Stimulated activated CD4-positive, alpha-beta T cell treated with anti-CD3 and anti-CD28 coated beads, Interleukin-4, amount 100 ng/mL, for 48 hours (primary cell): ENCODE data around the gene MFN1.

ENCODE experiments used
- DNase-seq, 2 donors: peaks; one replicate each; pipeline ENCODE4 v3.0.0-alpha.2; 2020; ENCODE audit warnings: low read depth in 2 of 2

Gene MFN1

DNA sequence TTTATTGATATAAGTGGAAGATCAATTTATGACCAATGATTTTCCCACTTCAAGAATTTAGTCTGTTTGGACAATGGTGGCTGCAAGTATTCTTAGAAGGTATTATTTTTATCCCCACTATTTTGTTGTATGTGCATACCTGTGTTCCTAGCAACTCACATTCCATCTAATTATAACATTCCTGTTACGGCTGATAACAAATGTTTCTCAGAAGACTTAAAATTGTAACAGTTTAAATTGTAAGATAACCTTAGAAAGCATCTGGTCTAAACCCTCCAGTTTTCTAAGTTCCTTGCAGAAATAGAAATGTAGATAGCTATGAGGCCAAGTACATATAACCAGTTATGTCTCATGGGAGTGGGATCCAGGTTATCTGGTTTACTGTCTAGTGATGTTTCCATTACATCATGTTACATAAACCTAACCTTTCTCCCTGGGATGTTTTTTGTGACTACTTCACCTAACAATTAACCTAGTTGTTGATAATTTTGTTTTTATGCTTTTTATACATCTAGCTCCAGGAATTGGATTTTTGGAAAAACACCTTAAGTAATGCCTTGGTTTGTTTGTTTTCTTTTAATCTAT, 11.1 kb upstream of the MFN1 start:
- no peak for DNase-seq

DNA sequence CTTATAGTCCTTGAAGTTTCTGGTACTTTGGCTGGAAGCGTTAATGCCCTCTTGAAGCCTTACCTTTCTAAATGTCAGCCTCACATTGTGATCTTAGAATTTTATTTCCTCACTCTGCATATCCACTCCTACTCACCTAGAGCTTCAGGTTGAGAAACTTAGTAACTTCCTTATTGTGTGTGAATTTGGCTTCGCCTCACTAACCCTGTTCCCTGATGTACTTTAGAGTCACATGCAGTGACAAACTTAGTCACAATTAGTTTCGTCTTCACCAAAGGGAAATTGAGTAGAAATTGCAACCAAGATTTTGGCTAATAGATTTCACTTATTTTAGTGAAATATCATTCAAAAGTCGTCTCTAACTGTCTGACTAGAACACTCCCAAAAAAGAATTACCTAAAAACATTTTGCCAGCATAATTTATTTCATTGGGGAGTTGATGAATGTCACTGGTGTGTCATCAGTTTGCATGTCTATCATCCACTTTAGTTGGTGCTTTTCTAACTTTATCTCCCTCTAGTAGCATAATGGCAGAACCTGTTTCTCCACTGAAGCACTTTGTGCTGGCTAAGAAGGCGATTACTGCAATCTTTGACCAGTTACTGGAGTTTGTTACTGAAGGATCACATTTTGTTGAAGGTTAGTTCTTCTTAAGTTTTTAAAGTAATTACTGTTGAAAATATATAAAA, 960 bp downstream of the MFN1 start:
- no peak for DNase-seq

DNA sequence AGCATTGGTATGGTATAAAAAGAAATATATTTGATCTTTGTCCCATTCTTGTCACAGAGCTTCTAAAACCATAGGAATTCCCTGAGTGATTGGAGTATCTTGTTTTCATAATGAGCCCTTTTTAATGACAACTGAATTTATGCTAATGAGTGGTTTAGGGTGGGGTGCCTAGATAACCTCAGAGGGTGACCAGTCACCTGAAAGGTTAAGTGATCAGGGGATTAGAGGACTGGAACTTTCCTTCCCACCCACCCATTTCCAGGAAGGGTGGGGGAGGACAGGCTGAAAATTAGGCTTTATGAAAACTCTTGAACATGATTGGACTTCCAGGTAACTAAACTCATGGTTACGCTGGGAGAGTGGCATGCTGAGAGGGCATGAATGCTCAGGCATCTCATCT, 8.5 kb downstream of the MFN1 start:
- DNase-seq, result no peak

DNA sequence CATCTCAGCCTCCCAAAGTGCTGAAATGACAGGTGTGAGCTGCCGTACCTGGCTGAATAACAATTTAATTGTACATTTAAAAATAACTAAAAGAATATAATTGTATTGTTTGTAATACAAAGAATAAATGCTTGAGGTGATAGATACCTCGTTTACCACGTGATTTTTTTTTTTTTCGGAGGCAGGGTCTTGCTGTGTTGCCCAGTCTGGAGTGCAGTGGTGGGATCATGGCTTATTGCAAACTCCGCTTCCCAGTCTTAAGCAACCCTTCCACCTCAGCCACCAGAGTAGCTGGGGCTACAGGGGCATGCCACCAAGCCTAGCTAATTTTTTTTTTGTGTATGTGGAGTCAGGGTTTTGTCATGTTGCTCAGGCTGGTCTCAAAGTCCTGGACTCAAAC, 15.8 kb downstream of the MFN1 start:
- no peak for DNase-seq

DNA sequence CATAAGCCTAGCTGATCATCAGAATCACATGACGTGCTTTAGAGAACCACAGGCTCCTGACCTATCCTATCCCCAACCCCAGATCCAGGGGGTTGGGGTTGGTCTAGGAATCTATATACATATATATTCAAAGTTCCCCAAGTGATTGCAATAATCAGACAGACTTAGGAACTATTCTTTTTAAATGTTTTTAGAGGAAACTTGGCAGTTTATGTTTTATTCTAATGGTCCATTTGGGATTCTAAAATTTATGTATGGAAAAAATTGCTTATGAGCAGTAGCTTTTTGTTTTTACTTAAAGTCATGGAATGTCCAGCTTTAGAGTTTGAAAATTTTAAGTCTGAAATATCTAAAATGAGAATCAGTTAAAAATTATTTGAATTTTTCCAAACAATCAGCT, 22.1 kb downstream of the MFN1 start:
- DNase-seq, result no peak

DNA sequence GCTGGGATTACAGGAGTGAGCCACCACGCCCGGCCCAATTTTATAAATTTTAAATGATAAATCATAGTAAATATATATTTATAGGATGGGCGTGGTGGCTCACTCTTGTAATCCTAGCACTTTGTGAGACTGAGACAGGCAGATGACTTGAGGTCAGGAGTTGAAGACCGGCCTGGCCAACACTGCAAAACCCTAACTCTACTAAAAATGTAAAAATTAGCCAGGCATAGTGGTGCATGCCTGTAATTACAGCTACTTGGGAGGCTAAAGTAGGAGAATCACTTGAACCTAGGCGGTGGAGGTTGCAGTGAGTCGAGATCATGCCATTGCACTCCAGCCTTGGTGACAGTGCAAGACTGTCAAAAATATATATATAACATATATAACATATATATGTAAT, 26.4 kb downstream of the MFN1 start:
- no peak for DNase-seq

DNA sequence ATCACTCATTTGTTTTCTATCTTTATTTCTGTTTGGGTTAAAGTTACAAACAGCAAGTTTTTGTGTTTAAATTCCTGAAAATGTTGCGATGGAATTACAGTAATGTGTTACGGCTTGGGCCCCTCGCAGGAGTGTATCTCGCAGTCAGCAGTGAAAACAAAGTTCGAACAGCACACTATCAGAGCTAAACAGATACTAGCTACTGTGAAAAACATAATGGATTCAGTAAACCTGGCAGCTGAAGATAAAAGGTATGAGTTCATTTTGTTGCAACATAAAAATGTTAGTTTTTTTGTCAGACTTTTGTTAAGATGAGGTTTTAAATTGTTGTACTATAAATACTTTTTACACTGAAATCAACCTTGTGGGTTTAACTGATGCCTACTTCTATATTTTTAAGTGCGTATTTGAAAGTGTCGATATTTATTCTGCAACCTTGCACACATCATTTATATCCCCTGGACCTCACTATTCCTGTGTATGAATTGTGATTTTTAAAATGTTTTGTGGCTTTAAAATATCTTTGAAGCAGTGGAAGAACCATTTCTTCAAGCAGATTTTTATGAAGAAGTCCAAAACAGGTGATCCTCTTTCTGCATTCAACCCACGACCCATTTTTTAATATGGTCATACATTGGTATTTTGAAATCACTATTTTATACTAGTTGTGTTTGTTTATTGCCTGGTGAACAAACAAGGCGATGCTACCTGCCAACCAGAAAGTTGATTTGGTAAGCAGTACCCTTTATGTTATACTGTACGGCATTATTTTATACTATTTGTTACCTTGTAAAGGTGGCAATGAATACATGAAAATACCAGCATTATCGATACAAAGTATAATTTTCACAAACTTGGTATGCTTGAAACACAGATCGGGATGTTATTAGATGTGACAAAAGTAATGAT, 27.8 kb downstream of the MFN1 start:
- no peak for DNase-seq

DNA sequence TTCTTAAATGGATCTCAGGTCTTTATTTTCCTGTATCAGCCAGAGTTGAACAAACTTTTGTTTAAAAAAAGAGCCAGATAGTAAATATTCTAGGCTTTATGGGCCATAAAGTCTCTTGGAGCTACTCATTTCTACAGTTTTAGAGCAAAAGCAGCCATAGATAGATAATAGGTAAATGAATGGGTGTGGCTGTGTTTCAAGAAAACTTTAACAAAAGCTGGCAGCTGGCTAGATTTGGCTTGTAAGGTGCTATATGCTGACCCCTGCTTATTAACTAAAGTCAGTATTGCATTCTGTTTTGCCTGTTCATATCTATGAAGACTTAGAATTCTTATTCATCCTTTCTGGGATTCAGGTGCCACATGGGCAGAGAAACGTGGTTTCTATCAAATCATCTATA, 29.0 kb downstream of the MFN1 start:
- DNase-seq, result no peak

DNA sequence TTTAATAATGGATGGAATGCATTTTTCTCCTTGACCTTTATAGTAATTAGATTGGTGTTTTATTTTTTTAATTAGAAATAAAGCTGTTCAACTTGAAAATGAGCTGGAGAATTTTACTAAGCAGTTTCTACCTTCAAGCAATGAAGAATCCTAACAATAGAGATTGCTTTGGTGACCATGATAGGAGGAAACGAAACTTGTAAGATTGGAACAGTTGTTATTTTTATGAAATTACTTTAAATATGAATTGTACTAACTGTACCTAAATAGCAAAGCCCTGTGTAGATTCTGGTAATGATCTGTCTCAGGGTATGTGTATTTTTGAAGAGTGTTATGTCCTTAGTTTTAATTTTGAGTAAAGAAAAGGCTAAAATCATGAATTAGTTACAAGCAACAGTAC, 44.4 kb downstream of the MFN1 start:
- DNase-seq, result no peak

DNA sequence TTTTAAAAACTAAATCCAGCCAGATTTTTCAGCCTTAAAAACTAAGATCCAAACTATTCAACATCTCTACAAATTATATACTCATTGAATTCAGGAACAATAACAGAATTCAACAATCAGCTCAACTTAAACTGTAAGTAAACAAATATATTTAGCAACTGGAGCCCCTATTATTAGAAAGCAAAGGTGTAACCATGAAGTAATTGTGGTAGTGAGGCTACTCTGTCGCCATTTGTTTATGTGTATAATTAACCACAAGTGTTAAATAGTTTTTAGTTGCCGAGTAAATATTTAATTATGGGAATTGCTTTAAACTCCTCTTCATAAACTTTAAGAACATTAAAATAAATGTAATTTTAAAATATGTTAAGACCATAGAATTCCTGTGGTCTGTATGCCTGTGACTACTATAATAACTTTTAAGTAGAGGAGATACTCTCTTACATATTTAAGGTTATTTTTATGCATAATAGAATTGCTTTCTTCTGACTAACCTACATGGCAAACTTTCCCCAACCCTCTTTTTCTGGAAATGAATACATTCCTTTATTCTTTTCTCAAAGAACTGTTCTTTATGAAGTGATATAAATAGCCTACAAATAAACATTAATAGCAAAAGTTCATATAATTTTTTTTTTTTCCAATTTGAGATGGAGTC, 51.2 kb downstream of the MFN1 start:
- DNase-seq, result no peak

DNA sequence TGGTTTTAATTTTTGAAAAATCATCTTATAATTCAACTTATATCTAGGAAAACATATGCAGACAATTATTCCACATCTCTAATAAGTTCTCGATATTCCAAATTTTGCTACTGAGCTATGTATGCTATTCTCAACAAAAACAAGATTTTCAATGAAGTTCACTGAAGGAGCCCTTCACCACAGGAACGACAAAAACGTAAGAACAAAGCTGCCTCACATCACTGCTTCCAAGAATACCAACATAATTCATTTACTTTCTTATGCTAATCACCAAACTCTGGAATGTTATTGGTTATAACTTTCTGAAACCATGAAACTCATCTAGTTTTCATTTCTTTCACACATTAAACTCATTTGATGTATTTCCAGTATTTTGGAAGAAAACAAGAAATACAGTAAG, 54.1 kb downstream of the MFN1 start:
- no peak for DNase-seq

DNA sequence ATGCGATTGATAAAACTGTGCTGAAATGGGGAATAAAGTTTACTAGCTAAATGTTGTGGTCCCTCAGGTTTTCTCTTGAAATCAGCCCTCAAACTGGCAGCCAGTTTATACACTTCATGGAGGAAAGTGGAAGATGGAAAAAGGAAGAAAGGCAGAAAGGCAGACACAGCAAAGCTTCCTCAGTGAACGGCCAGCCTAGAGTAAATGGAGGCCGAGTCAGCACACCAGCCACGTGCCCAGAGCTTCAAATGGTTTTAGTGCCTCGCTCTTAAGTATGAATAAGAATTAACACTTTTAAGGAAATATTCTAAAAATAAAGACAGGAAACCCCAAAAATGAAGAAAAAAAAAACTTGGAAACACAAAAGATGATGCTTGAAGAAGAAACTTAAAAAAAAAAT, 55.5 kb downstream of the MFN1 start:
- DNase-seq, result no peak

DNA sequence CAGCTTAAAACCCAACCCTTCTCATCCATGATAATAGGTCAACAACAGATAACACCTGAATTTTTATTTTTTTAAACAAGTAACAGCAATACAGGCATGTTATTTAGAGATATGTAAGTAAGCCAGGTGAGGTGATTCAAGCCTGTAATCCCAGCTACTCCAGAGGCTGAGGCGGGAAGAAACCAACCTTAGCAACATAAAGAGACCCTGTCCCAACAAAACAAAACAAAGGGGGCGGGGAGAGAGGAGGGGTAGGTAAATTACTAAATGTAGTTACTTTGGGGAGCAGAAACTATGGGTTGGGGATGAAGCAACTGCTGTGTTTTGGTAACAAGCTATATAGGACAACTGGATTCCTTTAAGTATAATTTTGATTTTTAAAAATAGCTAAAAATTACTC, 56.8 kb downstream of the MFN1 start:
- no peak for DNase-seq

DNA sequence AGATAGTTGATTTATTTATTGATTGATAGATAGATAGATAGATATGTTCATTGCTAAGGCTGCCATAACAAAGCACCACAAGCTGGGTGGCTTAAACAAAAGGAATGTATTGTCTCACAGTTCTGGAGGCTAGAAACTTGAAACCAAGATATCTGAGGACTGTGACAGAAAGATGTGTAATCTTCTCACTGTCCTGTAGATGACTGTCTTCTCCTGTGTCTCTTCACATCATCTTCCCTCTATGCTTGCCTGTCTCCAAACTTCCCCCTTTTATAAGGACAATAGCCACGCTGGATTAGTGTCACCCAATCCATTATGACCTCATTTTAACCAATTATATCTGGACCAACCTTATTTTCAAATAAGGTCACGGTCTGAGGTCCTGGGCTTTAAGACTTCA, 62.8 kb downstream of the MFN1 start:
- no peak for DNase-seq

DNA sequence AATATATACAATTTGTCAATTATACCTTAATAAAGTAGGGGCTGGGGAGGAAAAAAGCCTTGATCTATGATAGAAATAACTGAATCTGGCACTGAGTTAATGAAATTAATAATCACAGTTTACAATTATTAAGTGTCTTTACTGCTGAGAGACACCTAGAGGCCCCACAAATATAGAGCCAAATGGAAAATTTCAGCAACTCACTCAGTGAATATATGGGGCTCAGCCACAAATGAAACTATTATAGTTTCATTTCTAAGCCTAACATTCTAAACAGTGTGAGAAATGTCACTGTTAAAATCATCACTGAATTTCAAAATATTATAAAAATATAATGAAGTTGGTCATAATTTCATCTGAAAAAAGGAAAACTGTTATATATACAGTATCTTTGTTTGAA, 63.5 kb downstream of the MFN1 start:
- DNase-seq, result no peak

DNA sequence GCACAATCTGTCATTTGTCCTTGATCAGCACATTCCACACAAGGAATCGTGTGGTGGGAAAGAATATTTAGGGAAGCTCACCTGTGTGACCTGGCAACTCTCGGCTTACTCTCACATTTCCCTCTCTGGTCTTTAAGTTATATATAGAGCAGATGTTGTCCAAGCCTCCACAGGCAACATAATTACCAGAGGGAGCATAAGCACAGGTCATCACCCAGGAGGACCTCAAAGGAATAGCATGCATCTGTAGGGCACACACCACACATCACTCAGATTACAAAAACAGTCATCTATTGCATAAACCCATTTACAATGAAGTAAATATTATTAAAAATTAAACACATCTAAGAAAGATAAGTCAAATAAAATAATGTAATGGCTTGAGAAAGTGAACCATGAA, 67.3 kb downstream of the MFN1 start:
- DNase-seq, result no peak

DNA sequence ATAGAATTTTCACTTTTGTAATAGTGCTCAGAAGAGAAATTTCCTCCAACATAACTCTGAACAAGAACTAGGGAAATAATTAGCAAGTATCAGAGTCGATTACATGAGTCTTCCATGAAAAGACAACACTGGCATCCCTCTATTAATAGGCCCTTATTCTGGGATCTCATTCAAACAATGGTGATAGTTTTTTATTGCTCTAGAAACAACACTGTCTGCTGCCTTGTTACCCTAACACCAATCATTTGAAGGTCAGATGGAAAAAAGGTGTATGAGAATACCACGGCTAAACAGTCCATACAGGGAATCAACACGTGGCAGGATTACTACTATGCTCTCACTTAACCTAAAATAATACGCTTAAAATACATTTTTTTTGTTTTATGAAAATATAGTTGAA, 67.9 kb downstream of the MFN1 start:
- no peak for DNase-seq

DNA sequence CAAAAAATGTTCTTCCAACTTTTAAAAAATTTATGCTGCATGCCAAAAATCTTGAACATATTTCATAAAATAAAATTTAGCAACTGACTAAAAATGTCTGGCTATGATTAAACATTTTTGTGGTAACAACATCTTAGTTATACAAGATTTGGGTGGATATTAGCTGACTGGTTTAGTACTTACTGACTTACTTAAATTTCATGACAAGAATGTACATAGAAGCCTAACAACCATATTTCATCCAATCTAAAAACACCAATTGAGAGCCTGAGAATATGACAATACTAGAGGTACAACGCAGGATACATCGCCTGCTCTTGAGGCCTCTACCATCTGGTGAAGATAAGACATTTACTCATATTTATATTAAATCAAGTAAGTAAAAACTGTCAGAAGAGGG, 69.2 kb downstream of the MFN1 start:
- DNase-seq, result no peak

DNA sequence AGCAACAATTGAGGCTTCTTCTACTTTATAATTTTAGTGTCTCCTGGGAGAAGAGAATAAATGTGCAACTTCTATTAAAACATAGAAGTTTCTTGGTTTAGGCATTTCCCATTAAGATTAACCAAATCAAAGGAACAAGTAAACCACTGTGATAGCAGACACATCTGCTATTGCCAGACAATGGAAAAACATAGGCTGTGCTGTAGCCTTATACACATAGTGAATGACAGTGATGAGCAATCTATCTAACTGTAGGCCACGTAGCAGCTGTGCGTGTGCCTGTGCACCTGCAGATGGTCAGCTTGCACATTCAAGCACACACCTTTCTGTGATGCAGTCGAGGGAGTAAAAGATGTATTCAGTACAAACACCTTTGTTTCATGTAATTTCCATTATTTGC, 71.1 kb downstream of the MFN1 start:
- DNase-seq, result no peak

DNA sequence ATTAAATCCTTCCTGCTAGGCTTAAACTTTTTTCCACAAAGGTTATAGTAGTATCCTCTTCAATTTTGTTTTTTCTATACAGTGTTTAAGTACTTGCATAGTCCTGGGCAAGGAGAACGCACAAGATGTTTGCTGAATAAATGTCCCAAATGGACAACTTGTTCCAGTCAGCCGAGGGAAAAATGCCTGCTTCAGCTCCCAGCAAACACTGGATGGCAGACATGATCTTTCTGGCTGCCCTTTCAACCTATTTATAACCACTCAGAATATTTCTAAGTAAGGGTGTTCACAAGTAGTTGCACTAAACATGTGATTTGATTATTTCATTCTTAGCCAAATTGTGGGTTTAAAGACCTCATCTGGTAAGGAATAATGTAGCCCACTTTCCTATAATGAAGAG, 74.0 kb downstream of the MFN1 start:
- no peak for DNase-seq

DNA sequence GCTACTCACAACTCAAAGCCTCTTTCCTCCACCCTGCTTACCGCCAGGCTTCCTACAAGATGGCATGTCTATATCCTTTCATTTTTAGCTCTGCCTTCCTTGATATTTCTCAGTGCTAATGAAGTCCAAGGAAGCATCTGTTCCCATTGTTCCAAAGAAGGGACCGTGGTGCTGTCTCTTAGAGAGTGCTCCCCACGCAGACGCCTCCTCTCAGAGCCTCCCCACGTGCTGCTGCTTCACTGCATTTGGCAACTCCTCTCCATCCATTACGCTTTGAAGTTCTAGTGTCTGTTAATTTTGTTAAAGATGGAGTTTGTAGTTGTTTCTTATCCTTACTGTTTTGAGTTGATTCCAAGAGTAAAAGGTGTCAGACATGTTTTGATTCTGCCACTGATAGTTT, 77.6 kb downstream of the MFN1 start:
- DNase-seq, result no peak

DNA sequence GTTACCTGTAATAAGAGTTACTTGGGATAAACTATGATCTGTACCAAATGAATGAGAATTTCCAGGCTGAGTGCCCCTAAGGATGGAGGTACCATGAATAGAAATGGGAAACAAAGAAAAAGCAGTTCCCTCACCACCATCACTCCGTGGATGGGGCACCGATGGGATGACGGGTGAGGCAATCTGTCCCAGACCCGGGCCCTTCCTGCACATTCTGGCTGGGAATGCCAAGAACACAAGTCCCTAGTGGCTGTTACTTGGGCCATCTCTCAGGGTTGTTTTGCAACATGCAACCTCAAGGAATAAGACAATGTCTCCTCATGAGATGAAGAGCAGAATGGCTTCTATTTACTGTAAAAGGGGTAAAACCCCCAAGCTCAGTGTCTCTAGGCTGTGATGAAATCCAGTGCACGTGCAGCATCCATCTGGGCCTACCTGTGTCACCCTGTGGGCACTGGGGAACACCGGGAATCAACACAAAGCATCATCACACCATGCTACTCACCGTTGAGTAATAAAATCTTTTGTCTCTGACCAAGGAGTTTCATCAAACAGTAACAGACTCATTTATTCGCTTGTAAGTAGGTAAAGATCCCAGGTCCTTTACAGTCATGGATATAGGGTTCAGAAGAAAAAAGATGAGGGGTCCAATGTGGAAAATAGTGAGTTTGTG, 81.5 kb downstream of the MFN1 start:
- DNase-seq, result no peak
